SK-N-SH treated with all-trans-retinoic acid at 6 μM for 48 hours (cell line): ENCODE results near the gene GFM1.

ENCODE experiments used
- ATAC-seq: fragments of 200-7000 bp; cut with Tn5 transposase; 3 replicates; pipeline ENCODE4 v1.9.1; 2020; ENCODE audit warnings: mild to moderate bottlenecking, moderate library complexity
- ARNTL ChIP-seq: fragments of 450-650 bp; formaldehyde crosslinking; IDR thresholded peaks from 2 replicates; pipeline ENCODE4 v1.5.0; 2020; ENCODE audit warnings: low read depth, mild to moderate bottlenecking, moderate library complexity, borderline replicate concordance
- BACH2 ChIP-seq: fragments of 250-450 bp; sonication (Bioruptor Pico); IDR thresholded peaks from 2 replicates; pipeline ENCODE4 v1.9.0; 2021; ENCODE audit warnings: mild to moderate bottlenecking, borderline replicate concordance
- CSDC2 ChIP-seq: fragments of 250-450 bp; sonication (Bioruptor Pico); IDR thresholded peaks from 2 replicates; pipeline ENCODE4 v1.5.0; 2020; ENCODE audit warnings: mild to moderate bottlenecking, moderate library complexity
- ESRRG ChIP-seq: fragments of 250-450 bp; sonication (Bioruptor Pico); IDR thresholded peaks from 2 replicates; pipeline ENCODE4 v1.6.1; 2021; ENCODE audit warnings: mild to moderate bottlenecking
- GLIS3 ChIP-seq: fragments of 250-450 bp; sonication (Bioruptor Pico); IDR thresholded peaks from 2 replicates; pipeline ENCODE4 v1.5.0; 2020; ENCODE audit warnings: mild to moderate bottlenecking, moderate library complexity
- ISL1 ChIP-seq: fragments of 250-450 bp; sonication (Bioruptor Pico); IDR thresholded peaks from 2 replicates; pipeline ENCODE4 v2.1.2; 2022; ENCODE audit warnings: mild to moderate bottlenecking, moderate library complexity
- OSR1 ChIP-seq: fragments of 250-450 bp; sonication (Bioruptor Pico); IDR thresholded peaks from 2 replicates; pipeline ENCODE4 v1.8.0; 2022; ENCODE audit warnings: moderate library complexity, mild to moderate bottlenecking, inconsistent platforms
- PPARA ChIP-seq: fragments of 250-450 bp; sonication (Bioruptor Pico); IDR thresholded peaks from 2 replicates; pipeline ENCODE4 v1.5.0; 2020; ENCODE audit warnings: mild to moderate bottlenecking, borderline replicate concordance
- TCF4 ChIP-seq: fragments of 250-450 bp; sonication (Bioruptor Pico); IDR thresholded peaks from 2 replicates; pipeline ENCODE4 v1.8.0; 2021; ENCODE audit warnings: mild to moderate bottlenecking, moderate library complexity, borderline replicate concordance
- TOX ChIP-seq: fragments of 250-450 bp; sonication (Bioruptor Pico); IDR thresholded peaks from 2 replicates; pipeline ENCODE4 v1.8.0; 2021; ENCODE audit warnings: mild to moderate bottlenecking, moderate library complexity, borderline replicate concordance
- ZC3H10 ChIP-seq: fragments of 250-450 bp; sonication (Bioruptor Pico); IDR thresholded peaks from 2 replicates; pipeline ENCODE4 v1.5.1; 2021; ENCODE audit warnings: mild to moderate bottlenecking, moderate library complexity
- ZFP3 ChIP-seq: fragments of 250-450 bp; sonication (Bioruptor Pico); IDR thresholded peaks from 2 replicates; pipeline ENCODE4 v1.5.0; 2020; ENCODE audit warnings: mild to moderate bottlenecking, moderate library complexity
- ZFP30 ChIP-seq: fragments of 450-650 bp; formaldehyde crosslinking; IDR thresholded peaks from 2 replicates; pipeline ENCODE4 v1.5.0; 2022; ENCODE audit warnings: mild to moderate bottlenecking, moderate library complexity
- ZNF70 ChIP-seq: fragments of 450-650 bp; formaldehyde crosslinking; IDR thresholded peaks from 2 replicates; pipeline ENCODE4 v1.5.0; 2020; ENCODE audit warnings: mild to moderate bottlenecking, moderate library complexity
- ZNF8 ChIP-seq: fragments of 450-650 bp; formaldehyde crosslinking; IDR thresholded peaks from 2 replicates; pipeline ENCODE4 v1.5.0; 2020; ENCODE audit warnings: mild to moderate bottlenecking, moderate library complexity
- TF ChIP-seq, protein P1 (sequence below): fragments of 250-450 bp; sonication (Bioruptor Pico); IDR thresholded peaks from 2 replicates; pipeline ENCODE4 v1.8.0; 2020; ENCODE audit warnings: mild to moderate bottlenecking, moderate library complexity, borderline replicate concordance
- TF ChIP-seq, protein P2 (sequence below): fragments of 250-450 bp; sonication (Bioruptor Pico); IDR thresholded peaks from 2 replicates; pipeline ENCODE4 v1.5.1; 2021; ENCODE audit warnings: mild to moderate bottlenecking, moderate library complexity
- TF ChIP-seq, protein P3 (sequence below): fragments of 250-450 bp; sonication (Bioruptor Pico); IDR thresholded peaks from 2 replicates; pipeline ENCODE4 v1.5.1; 2020; ENCODE audit warnings: low read depth, mild to moderate bottlenecking, moderate library complexity
- TF ChIP-seq, protein P4 (sequence below): fragments of 250-450 bp; sonication (Bioruptor Pico); IDR thresholded peaks from 2 replicates; pipeline ENCODE4 v1.8.0; 2021; ENCODE audit warnings: low read depth, mild to moderate bottlenecking, moderate library complexity, borderline replicate concordance
- TF ChIP-seq, protein P5 (sequence below): fragments of 250-450 bp; sonication (Bioruptor Pico); IDR thresholded peaks from 2 replicates; pipeline ENCODE4 v1.5.0; 2020; ENCODE audit warnings: mild to moderate bottlenecking, moderate library complexity

Gene GFM1

DNA sequence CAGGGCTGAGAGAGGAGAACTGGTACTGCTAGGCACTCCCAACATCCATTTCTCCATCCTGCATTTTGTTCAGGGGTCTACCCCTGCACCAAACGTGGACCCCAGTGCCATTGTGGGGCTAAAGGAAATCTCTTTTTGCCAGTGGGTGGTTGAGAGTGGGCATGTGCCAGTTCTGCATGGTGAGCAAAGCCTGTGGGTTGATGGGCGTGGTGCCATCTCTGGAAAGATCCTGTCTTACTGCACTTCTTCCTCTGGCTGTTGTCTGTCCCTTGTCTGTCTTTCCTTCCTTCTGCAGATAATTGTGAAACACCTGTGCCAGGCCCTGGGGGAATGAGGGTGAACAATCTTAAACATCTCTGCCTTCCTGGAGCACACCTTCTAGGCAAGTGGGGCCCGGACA lies 89.3 kb downstream of the GFM1 start:
- TF ChIP-seq OSR1 = no peak
- no peak for TF ChIP-seq ISL1 (CRISPR knock-in tag)
- no peak for TF ChIP-seq ZFP30 (CRISPR knock-in tag)
- no peak for TF ChIP-seq ZC3H10 (CRISPR knock-in tag)
- no peak for TF ChIP-seq ARNTL (CRISPR knock-in tag)
- TF ChIP-seq TOX (CRISPR knock-in tag) = no peak
- no peak for TF ChIP-seq ZNF70 (CRISPR knock-in tag)
- TF ChIP-seq, protein P1, sequence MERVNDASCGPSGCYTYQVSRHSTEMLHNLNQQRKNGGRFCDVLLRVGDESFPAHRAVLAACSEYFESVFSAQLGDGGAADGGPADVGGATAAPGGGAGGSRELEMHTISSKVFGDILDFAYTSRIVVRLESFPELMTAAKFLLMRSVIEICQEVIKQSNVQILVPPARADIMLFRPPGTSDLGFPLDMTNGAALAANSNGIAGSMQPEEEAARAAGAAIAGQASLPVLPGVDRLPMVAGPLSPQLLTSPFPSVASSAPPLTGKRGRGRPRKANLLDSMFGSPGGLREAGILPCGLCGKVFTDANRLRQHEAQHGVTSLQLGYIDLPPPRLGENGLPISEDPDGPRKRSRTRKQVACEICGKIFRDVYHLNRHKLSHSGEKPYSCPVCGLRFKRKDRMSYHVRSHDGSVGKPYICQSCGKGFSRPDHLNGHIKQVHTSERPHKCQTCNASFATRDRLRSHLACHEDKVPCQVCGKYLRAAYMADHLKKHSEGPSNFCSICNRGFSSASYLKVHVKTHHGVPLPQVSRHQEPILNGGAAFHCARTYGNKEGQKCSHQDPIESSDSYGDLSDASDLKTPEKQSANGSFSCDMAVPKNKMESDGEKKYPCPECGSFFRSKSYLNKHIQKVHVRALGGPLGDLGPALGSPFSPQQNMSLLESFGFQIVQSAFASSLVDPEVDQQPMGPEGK (CRISPR knock-in tag) = no peak
- TF ChIP-seq ZFP3 (CRISPR knock-in tag) = no peak
- no peak for TF ChIP-seq CSDC2
- TF ChIP-seq, protein P2, sequence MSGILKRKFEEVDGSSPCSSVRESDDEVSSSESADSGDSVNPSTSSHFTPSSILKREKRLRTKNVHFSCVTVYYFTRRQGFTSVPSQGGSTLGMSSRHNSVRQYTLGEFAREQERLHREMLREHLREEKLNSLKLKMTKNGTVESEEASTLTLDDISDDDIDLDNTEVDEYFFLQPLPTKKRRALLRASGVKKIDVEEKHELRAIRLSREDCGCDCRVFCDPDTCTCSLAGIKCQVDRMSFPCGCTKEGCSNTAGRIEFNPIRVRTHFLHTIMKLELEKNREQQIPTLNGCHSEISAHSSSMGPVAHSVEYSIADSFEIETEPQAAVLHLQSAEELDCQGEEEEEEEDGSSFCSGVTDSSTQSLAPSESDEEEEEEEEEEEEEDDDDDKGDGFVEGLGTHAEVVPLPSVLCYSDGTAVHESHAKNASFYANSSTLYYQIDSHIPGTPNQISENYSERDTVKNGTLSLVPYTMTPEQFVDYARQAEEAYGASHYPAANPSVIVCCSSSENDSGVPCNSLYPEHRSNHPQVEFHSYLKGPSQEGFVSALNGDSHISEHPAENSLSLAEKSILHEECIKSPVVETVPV (CRISPR knock-in tag) = no peak
- TF ChIP-seq, protein P3, sequence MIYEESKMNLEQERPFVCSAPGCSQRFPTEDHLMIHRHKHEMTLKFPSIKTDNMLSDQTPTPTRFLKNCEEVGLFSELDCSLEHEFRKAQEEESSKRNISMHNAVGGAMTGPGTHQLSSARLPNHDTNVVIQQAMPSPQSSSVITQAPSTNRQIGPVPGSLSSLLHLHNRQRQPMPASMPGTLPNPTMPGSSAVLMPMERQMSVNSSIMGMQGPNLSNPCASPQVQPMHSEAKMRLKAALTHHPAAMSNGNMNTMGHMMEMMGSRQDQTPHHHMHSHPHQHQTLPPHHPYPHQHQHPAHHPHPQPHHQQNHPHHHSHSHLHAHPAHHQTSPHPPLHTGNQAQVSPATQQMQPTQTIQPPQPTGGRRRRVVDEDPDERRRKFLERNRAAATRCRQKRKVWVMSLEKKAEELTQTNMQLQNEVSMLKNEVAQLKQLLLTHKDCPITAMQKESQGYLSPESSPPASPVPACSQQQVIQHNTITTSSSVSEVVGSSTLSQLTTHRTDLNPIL (CRISPR knock-in tag) = no peak
- no peak for ATAC-seq

DNA sequence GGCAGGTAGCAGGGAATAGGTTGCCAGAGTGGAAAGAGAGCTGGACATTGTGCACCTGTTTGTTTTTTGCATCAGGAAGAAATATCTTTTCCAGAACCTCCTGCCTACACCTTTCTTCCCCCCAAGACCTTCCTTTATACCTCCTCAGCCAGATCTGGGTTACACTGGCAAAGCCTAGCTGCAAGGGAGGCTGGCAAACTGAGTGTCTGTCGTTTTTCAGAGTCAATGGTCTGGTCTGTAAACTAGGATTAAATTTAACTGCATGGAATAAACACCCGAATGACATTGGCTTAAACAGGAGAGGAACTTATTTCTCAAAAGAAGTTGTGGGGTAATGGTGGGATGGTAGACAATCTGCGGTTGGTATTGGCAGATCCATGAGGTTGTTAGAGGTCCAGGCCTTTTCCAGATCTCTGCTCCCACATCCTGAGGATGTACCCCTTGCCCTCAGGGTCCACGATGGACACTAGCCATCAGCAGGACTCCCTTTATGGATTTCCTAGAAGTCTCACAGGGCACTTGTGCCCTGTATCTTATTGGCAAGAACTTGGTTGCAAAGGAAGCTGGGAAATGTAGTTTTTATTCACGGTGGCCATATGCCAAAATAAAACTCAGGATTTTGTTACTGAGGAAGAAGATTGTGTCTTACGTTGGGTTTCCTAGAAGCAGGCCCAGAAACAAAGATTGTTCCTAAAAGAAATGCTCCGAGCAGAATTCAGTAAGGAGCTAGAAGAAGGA lies 91.1 kb downstream of the GFM1 start:
- ATAC-seq = no peak
- TF ChIP-seq ESRRG = no peak
- TF ChIP-seq, protein P2 (CRISPR knock-in tag) = no peak
- no peak for TF ChIP-seq ZC3H10 (CRISPR knock-in tag)
- no peak for TF ChIP-seq CSDC2
- TF ChIP-seq GLIS3 (CRISPR knock-in tag) = no peak
- TF ChIP-seq ZNF8 (CRISPR knock-in tag) = no peak
- TF ChIP-seq TCF4 (CRISPR knock-in tag) = no peak
- no peak for TF ChIP-seq OSR1

DNA sequence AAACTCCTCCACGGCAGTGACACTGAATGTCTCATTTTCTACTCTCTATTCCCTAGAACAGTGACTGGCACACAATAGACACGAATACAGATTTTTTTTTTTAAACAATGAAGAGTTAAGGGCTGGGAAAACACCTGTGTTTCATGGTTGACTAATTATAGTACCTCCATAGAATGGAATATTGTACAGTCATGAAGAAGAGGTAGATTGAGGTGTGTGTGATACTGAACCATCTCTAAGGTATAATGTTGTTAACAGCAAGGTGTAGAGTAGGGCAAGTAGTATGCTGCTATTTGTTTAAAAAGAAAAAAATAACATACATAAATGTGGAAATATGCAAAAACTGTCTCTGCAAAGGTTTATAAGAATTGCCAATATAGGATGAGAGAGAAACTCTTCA lies 93.1 kb downstream of the GFM1 start:
- ATAC-seq = no peak
- TF ChIP-seq, protein P3 (CRISPR knock-in tag) = no peak
- no peak for TF ChIP-seq TOX (CRISPR knock-in tag)
- no peak for TF ChIP-seq ARNTL (CRISPR knock-in tag)
- TF ChIP-seq, protein P4, sequence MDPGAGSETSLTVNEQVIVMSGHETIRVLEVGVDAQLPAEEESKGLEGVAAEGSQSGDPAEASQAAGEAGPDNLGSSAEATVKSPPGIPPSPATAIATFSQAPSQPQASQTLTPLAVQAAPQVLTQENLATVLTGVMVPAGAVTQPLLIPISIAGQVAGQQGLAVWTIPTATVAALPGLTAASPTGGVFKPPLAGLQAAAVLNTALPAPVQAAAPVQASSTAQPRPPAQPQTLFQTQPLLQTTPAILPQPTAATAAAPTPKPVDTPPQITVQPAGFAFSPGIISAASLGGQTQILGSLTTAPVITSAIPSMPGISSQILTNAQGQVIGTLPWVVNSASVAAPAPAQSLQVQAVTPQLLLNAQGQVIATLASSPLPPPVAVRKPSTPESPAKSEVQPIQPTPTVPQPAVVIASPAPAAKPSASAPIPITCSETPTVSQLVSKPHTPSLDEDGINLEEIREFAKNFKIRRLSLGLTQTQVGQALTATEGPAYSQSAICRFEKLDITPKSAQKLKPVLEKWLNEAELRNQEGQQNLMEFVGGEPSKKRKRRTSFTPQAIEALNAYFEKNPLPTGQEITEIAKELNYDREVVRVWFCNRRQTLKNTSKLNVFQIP (CRISPR knock-in tag) = no peak
- no peak for TF ChIP-seq PPARA (CRISPR knock-in tag)
- TF ChIP-seq, protein P1 (CRISPR knock-in tag) = no peak
- no peak for TF ChIP-seq GLIS3 (CRISPR knock-in tag)
- TF ChIP-seq OSR1 = no peak
- TF ChIP-seq, protein P5, sequence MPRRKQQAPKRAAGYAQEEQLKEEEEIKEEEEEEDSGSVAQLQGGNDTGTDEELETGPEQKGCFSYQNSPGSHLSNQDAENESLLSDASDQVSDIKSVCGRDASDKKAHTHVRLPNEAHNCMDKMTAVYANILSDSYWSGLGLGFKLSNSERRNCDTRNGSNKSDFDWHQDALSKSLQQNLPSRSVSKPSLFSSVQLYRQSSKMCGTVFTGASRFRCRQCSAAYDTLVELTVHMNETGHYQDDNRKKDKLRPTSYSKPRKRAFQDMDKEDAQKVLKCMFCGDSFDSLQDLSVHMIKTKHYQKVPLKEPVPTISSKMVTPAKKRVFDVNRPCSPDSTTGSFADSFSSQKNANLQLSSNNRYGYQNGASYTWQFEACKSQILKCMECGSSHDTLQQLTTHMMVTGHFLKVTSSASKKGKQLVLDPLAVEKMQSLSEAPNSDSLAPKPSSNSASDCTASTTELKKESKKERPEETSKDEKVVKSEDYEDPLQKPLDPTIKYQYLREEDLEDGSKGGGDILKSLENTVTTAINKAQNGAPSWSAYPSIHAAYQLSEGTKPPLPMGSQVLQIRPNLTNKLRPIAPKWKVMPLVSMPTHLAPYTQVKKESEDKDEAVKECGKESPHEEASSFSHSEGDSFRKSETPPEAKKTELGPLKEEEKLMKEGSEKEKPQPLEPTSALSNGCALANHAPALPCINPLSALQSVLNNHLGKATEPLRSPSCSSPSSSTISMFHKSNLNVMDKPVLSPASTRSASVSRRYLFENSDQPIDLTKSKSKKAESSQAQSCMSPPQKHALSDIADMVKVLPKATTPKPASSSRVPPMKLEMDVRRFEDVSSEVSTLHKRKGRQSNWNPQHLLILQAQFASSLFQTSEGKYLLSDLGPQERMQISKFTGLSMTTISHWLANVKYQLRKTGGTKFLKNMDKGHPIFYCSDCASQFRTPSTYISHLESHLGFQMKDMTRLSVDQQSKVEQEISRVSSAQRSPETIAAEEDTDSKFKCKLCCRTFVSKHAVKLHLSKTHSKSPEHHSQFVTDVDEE = no peak
- TF ChIP-seq BACH2 (CRISPR knock-in tag) = no peak
- TF ChIP-seq, protein P2 (CRISPR knock-in tag) = no peak
- no peak for TF ChIP-seq ISL1 (CRISPR knock-in tag)
- TF ChIP-seq CSDC2 = no peak
- no peak for TF ChIP-seq ZC3H10 (CRISPR knock-in tag)
- TF ChIP-seq ZFP3 (CRISPR knock-in tag) = no peak
